RWPE2 (cell line): ENCODE data around the gene TBC1D10B.
"Not testable (repeated sequence)": the region's sequence is repeated elsewhere in the genome, so short reads cannot be mapped to it uniquely, and the experiment has no call there.

ENCODE experiments used
- ATAC-seq: fragments of 200-7000 bp; cut with Tn5 transposase; 3 replicates; pipeline ENCODE4 v1.9.1; 2021; ENCODE audit warnings: low read depth
- DNase-seq: peaks from one replicate; pipeline ENCODE4 v3.0.0-alpha.2; 2020; ENCODE audit warnings: low spot score
- H3K27ac ChIP-seq: fragments of 450-650 bp; 2 replicates; pipeline ENCODE4 v1.5.1; 2017; ENCODE audit warnings: mild to moderate bottlenecking; ENCODE audit not compliant: poor library complexity, severe bottlenecking
- H3K27me3 ChIP-seq: fragments of 250-450 bp; sonication (Bioruptor Pico); 2 replicates; pipeline ENCODE4 v1.5.1; 2021; ENCODE audit warnings: mild to moderate bottlenecking, moderate library complexity; ENCODE audit not compliant: insufficient read depth, poor library complexity, severe bottlenecking
- H3K36me3 ChIP-seq: fragments of 250-450 bp; sonication (Bioruptor Pico); 2 replicates; pipeline ENCODE4 v1.5.1; 2020; ENCODE audit warnings: low read depth, mild to moderate bottlenecking, moderate library complexity
- H3K4me1 ChIP-seq: fragments of 250-450 bp; sonication (Bioruptor Pico); 2 replicates; pipeline ENCODE4 v1.5.1; 2021; ENCODE audit warnings: mild to moderate bottlenecking, moderate library complexity; ENCODE audit not compliant: insufficient read depth, poor library complexity, severe bottlenecking
- H3K4me3 ChIP-seq: fragments of 250-450 bp; sonication (Bioruptor Pico); 2 replicates; pipeline ENCODE4 v1.5.1; 2021; ENCODE audit warnings: mild to moderate bottlenecking, moderate library complexity; ENCODE audit not compliant: severe bottlenecking
- H3K9me3 ChIP-seq: fragments of 250-450 bp; sonication (Bioruptor Pico); 2 replicates; pipeline ENCODE4 v1.5.1; 2021; ENCODE audit warnings: mild to moderate bottlenecking, moderate library complexity; ENCODE audit not compliant: severe bottlenecking
- TF ChIP-seq, protein P1 (sequence below): fragments of 450-650 bp; IDR thresholded peaks from one replicate; pipeline ENCODE4 v1.5.1; 2017; ENCODE audit warnings: mild to moderate bottlenecking, moderate library complexity; ENCODE audit not compliant: poor library complexity, severe bottlenecking

TBC1D10B gene

DNA sequence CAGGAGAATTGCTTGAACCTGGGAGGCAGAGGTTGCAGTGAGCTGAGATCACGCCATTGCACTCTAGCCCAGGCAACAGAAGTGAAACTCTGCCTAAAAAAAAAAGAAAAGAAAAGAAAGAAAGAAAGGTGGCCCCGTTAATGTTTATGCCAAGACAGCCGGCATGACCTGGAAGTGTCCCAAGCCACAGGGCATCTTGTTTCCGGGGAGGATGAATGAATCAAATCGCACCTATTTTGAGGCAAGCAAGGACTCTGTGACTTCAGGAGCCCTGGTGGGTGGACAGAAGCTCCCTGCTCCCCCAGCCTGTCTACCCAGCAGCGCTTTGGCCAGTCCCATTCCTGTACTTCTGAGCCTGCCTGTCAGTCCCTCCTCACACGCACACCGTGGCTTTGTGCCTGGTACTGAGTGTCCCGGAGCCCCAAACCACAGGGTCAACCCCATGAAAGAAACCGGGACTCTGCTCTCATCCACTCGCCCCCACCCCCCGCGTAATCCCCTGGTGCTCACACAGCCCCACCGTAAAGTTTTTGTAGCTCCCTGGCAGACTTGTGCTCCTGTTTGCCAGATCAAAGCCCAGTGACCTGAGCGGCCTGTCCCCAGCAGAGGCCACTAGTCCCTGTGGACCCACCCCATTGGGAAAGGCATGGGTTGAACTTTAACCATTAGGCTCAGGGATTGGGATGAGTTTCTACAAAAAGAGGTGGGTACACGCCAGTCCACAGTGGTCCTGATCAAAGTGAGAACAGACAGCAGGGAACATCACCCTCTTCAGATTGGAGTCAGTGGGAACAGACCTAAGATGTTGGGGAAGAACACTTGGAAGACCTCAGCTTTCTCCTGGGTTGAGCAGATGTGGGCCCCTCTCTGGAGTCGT lies 34.5 kb downstream of the TBC1D10B start:
- no peaks in the 10 kb centered on the region for H3K36me3 ChIP-seq
- no peaks in the 10 kb centered on the region for H3K4me1 ChIP-seq
- H3K27ac ChIP-seq = peak overlapping the region; percentile 70
- TF ChIP-seq, protein P1, sequence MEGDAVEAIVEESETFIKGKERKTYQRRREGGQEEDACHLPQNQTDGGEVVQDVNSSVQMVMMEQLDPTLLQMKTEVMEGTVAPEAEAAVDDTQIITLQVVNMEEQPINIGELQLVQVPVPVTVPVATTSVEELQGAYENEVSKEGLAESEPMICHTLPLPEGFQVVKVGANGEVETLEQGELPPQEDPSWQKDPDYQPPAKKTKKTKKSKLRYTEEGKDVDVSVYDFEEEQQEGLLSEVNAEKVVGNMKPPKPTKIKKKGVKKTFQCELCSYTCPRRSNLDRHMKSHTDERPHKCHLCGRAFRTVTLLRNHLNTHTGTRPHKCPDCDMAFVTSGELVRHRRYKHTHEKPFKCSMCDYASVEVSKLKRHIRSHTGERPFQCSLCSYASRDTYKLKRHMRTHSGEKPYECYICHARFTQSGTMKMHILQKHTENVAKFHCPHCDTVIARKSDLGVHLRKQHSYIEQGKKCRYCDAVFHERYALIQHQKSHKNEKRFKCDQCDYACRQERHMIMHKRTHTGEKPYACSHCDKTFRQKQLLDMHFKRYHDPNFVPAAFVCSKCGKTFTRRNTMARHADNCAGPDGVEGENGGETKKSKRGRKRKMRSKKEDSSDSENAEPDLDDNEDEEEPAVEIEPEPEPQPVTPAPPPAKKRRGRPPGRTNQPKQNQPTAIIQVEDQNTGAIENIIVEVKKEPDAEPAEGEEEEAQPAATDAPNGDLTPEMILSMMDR = no peak
- ATAC-seq = peak; percentile 3; the same call in 1 of the 3 replicates
- DNase-seq = no peak
- H3K4me3 ChIP-seq = peak overlapping the region; percentile 90
- no peaks in the 10 kb centered on the region for H3K9me3 ChIP-seq
- no peaks in the 10 kb centered on the region for H3K27me3 ChIP-seq

DNA sequence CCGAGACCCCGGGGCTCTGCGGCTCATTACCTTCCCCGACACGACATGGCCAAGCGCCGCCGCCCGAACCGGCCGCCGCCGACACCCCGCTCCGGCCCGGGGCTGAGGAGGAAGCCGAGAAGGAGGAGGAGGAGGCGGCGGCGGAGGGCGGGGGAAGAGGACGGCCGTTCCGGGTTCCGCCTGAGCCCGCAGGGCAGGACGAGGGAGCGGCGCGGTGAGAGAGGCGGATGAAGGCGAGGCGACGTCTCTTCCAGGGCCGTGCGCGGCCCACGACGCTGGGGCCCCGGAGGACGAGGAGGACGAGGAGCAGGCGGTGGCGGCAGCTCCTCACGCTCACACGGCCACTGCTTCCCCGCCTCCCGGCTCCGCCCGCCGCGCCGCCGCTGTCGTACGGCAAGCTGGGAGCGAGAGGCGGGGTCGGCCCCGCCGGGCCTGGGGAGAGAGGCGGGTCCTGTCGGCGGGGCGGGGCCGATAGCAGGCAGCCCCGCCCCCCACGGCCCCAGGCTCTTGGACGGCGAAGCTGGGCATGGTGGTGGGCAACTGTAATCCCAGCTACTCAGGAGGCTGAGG lies 35.2 kb downstream of the TBC1D10B start:
- not testable (repeated sequence) for H3K9me3 ChIP-seq, H3K4me1 ChIP-seq, H3K27me3 ChIP-seq, DNase-seq, H3K36me3 ChIP-seq
- peak; percentile 79 for ATAC-seq
- Histone ChIP-seq H3K4me3 (peak overlapping the region; percentile 90), H3K27ac (peak overlapping the region; percentile 70)

DNA sequence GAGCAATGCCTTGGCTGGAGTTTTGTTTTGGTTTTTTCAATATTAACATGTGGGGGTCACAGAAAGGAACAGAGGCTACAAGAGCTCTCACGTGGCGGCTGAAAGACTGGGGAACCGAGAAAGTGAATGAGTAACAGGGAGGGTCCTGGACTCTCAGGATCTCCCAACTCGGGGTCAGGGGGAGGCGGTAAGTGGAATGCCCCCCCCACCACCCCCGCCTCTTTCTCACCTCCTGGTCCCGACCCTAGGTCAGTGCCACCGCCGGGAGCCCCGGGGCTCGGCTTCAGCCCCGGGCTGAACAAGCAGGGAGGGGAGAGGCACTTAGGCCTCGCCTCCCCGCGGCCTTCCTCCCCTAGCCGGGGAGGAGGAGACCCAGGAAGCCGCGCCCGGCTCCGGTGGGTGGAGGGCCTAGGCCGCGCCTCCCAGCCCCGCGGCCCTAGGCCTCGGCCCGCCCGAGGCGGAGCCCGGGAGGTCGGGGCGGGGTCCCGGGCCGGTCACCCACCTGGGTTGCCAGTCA lies 35.8 kb downstream of the TBC1D10B start:
- Histone ChIP-seq H3K4me3 (peak overlapping the region; percentile 90), H3K27ac (peak overlapping the region; percentile 70)
- not testable (repeated sequence) for DNase-seq, H3K36me3 ChIP-seq, H3K27me3 ChIP-seq, H3K4me1 ChIP-seq, H3K9me3 ChIP-seq
- peak; percentile 95 for ATAC-seq

DNA sequence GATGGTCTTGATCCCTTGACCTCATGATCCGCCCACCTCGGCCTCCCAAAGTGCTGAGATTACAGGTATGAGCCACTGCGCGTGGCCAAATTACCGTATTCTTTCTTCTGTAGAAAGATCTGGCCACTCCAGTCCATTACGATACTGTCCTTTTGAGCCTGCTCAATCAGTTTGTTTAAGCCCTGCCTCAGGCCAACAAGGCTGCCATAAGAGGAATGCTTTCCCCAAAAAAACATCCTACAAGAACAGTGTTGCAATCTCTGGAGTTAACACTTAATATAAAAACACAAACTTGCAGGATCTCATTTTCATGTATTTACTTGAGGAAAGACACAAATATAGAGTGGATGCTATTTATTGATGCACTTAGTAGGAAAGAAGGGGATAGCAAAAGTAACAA lies 46.1 kb downstream of the TBC1D10B start:
- ATAC-seq, H3K36me3 ChIP-seq, H3K9me3 ChIP-seq, H3K4me1 ChIP-seq, H3K4me3 ChIP-seq, DNase-seq, H3K27me3 ChIP-seq, H3K27ac ChIP-seq: not testable (repeated sequence)

DNA sequence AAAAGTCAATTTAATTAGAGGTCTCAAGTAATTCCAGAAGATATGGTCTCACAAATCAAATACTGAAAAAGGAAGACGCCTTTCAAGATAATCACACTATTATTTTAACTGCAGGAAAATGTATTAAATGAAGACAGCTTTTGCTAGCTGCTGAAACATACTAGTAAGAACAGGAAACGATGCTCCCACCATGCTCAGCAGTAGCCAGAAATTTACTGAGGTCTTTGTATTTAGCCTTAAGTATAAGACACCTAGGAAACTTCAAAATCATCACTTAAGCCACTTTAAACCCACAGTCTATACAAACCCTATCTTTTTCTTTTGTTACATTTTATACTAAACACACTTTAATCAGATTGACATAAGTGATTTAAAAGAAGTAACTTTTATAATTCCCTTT lies 51.6 kb downstream of the TBC1D10B start:
- H3K4me3 ChIP-seq, H3K9me3 ChIP-seq, H3K4me1 ChIP-seq, H3K27ac ChIP-seq, ATAC-seq, H3K27me3 ChIP-seq, DNase-seq, H3K36me3 ChIP-seq: not testable (repeated sequence)

DNA sequence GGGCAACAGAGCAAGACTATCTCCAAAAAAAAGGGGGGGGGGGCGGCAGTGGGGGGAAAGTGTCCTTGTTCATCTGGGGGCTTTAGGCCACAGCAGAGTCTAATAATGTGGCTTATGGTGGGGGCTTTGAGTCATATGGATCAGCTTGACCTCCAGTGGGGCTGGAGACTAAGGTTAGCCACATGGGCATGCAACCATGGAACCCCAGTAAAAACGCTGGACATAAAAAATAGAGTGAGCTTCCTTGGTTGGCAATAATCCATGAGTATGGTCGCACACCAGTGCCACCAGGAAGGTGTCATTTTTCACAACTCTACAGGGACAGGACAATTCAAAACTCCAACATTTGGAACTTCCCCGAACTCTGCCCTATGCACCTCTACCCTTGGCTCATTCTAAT lies 59.4 kb downstream of the TBC1D10B start:
- not testable (repeated sequence) for DNase-seq, H3K9me3 ChIP-seq, H3K27ac ChIP-seq, H3K4me3 ChIP-seq, H3K27me3 ChIP-seq, ATAC-seq, H3K4me1 ChIP-seq, H3K36me3 ChIP-seq

DNA sequence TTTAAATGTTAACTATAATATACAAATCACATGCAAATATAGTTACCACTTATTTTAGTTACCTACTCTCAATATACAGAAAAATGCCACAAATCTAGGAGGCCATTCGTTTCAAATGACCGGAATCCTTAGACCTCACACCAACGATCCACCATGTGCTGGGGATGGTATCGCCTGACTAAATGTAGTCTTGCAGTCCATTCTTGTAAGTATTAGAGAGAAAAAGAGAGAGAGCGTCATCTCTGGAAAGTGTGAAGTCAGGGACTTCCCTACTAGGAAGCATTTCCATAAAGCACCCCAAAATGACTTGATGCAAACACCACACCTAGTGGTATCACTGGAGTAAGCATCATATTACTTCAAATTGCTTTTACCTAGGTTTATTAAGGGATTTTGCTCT lies 61.0 kb downstream of the TBC1D10B start:
- H3K27ac ChIP-seq, H3K9me3 ChIP-seq, DNase-seq: not testable (repeated sequence)

More for the DNA sequence above, 61.0 kb downstream of the TBC1D10B start:
- ATAC-seq, H3K4me1 ChIP-seq, H3K4me3 ChIP-seq, H3K36me3 ChIP-seq, H3K27me3 ChIP-seq: not testable (repeated sequence)
